Calu3 (cell line): ENCODE measurements around the gene WIPF1. TPM values are rescaled to one million over a fixed set of nuclear protein-coding genes. Genes with fewer than 3 reads are reported as not detected.
A peak's percentile ranks its signal among the peaks of the same experiment; 100 is the strongest.

Experiments used
- BruUV-seq: library from RNA; stranded (reverse); fragments of 400-500 nt; replicated peaks from 2 replicates; lab custom pipeline; 2021; lab: Mats Ljungman, UMichigan
- CTCF ChIA-PET: fragments of 300-600 bp; sonication (Branson Sonifier 250); formaldehyde crosslinking; loops from one replicate; lab custom pipeline; 2022; ENCODE audit warnings: antibody characterized with exemption; lab: Charles Lee
- DNase-seq: peaks from one replicate; pipeline ENCODE4 v3.0.0; 2022
- H3K27ac Mint-ChIP-seq: one replicate; pipeline ENCODE4 v1.8.0; 2022; ENCODE audit warnings: mixed read lengths; ENCODE audit not compliant: unreplicated experiment
- H3K27me3 Mint-ChIP-seq: one replicate; pipeline ENCODE4 v1.8.0; 2022; ENCODE audit warnings: mixed read lengths; ENCODE audit not compliant: unreplicated experiment
- H3K36me3 Mint-ChIP-seq: one replicate; pipeline ENCODE4 v1.8.0; 2022; ENCODE audit warnings: mild to moderate bottlenecking, moderate library complexity, mixed read lengths; ENCODE audit not compliant: insufficient read depth, unreplicated experiment
- H3K4me1 Mint-ChIP-seq: one replicate; pipeline ENCODE4 v1.8.0; 2022; ENCODE audit warnings: mild to moderate bottlenecking, low read depth, mixed read lengths; ENCODE audit not compliant: unreplicated experiment
- H3K4me3 Mint-ChIP-seq: one replicate; pipeline ENCODE4 v1.8.0; 2022; ENCODE audit warnings: mild to moderate bottlenecking, low read depth, moderate library complexity, mixed read lengths; ENCODE audit not compliant: unreplicated experiment
- H3K9me3 Mint-ChIP-seq: one replicate; pipeline ENCODE4 v1.8.0; 2022; ENCODE audit warnings: low read depth, mixed read lengths; ENCODE audit not compliant: unreplicated experiment
- intact Hi-C: fragments of 100-400 bp; cut with micrococcal nuclease; formaldehyde crosslinking; loops from one replicate; pipeline ENCODE4 v1.10.0; 2022; ENCODE audit not compliant: unreplicated experiment
- total RNA-seq: library from RNA; stranded (reverse); gene quantifications from 2 replicates; pipeline ENCODE4 v1.2.3, GENCODE V29; 2022
- TF ChIP-seq, protein P1 (sequence below): fragments of 200-600 bp; IDR thresholded peaks from one replicate; pipeline ENCODE4 v1.8.0; 2022; ENCODE audit warnings: antibody characterized with exemption; ENCODE audit not compliant: unreplicated experiment

WIPF1 gene
- total RNA-seq, 1 experiment from 2014 or later = 0.87 TPM

DNA sequence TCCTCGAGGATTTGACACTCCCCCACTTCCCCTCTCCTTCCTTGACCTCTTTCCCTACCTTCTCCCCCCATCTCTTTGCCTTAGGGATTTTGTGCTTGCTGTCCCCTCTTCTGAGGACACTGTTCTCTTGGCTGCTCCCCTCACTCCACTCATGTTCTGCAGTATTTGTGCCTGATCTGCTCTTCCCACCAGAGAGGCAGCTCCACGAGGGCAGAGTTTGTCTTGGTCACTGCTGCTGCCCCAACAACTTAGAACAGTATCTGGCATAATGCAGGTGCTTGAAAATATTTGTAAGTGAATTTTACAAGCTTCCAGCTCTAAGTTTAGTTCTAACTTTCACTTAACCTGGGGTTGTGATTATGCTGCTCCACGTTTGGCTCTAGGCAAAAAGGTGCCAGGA lies 10.0 kb upstream of the WIPF1 start:
- Mint-ChIP-seq H3K27ac (no peak overlapping the region), H3K27me3 (peaks cover 14% of the 10 kb centered on the region), H3K36me3 (no peaks in the 10 kb centered on the region), H3K9me3 (no peaks in the 10 kb centered on the region), H3K4me1 (no peaks in the 10 kb centered on the region), H3K4me3 (no peak overlapping the region)
- CTCF ChIA-PET = interaction anchor here (0.7 kb wide), 1 partner anchor 432 kb away, joined by 3 read pairs; no protein-coding TSS in a partner anchor
- intact Hi-C loops = no loop called here
- TF ChIP-seq, protein P1, sequence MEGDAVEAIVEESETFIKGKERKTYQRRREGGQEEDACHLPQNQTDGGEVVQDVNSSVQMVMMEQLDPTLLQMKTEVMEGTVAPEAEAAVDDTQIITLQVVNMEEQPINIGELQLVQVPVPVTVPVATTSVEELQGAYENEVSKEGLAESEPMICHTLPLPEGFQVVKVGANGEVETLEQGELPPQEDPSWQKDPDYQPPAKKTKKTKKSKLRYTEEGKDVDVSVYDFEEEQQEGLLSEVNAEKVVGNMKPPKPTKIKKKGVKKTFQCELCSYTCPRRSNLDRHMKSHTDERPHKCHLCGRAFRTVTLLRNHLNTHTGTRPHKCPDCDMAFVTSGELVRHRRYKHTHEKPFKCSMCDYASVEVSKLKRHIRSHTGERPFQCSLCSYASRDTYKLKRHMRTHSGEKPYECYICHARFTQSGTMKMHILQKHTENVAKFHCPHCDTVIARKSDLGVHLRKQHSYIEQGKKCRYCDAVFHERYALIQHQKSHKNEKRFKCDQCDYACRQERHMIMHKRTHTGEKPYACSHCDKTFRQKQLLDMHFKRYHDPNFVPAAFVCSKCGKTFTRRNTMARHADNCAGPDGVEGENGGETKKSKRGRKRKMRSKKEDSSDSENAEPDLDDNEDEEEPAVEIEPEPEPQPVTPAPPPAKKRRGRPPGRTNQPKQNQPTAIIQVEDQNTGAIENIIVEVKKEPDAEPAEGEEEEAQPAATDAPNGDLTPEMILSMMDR = no peak
- BruUV-seq = no TSS peak
- DNase-seq = no peak

DNA sequence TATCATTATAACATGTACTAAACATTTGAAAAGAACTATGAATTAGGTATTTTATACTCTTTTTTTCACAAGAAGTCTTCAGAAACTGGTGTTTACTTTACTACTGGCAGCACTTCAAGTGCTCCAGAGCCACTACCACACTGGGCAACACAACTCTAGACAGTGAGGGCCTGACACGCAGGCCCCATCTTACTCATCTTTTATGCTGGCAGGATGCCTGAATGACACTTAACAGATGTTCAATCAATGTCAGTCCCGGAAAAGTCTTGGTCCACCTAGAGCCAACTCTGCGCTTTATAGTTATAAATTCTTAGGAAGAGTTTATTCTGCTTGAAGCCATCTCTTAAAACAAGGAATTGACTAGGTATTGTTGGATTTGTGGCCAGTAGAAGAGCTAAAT lies 8.7 kb upstream of the WIPF1 start:
- DNase-seq = no peak
- no peaks in the 10 kb centered on the region for H3K9me3 Mint-ChIP-seq
- H3K27ac Mint-ChIP-seq = no peak overlapping the region
- intact Hi-C loops = no loop called here
- H3K4me3 Mint-ChIP-seq = no peak overlapping the region
- CTCF ChIA-PET = no interaction called here
- H3K36me3 Mint-ChIP-seq = no peaks in the 10 kb centered on the region
- TF ChIP-seq, protein P1 = no peak
- H3K4me1 Mint-ChIP-seq = no peaks in the 10 kb centered on the region
- no TSS peak for BruUV-seq
- peaks cover 14% of the 10 kb centered on the region for H3K27me3 Mint-ChIP-seq

DNA sequence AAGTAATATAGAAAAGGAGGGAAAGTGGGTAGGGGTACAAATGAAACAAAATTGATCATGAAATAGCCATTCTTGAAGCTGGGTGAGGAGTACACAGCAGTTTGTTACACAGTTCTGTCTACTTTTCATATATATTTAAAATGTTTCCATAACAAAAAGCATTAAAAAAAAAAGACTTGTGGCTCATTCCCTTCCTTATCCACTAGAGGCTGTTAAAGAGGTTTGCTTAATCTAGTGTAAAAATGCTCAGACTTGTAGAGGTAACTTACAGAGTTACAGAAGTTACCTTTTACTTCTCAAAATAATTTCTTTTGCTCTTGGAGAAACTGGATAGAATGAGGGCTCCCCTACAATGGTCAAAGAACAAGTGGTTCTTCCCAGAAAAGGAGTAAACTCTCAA lies 8.1 kb upstream of the WIPF1 start:
- H3K36me3 Mint-ChIP-seq = no peaks in the 10 kb centered on the region
- no peaks in the 10 kb centered on the region for H3K4me1 Mint-ChIP-seq
- H3K27me3 Mint-ChIP-seq = peaks cover 14% of the 10 kb centered on the region
- no peak for DNase-seq
- BruUV-seq = no TSS peak
- H3K9me3 Mint-ChIP-seq = no peaks in the 10 kb centered on the region
- H3K27ac Mint-ChIP-seq = no peak overlapping the region
- no peak overlapping the region for H3K4me3 Mint-ChIP-seq
- intact Hi-C loops = no loop called here
- TF ChIP-seq, protein P1 = peak; percentile 23
- CTCF ChIA-PET = no interaction called here

DNA sequence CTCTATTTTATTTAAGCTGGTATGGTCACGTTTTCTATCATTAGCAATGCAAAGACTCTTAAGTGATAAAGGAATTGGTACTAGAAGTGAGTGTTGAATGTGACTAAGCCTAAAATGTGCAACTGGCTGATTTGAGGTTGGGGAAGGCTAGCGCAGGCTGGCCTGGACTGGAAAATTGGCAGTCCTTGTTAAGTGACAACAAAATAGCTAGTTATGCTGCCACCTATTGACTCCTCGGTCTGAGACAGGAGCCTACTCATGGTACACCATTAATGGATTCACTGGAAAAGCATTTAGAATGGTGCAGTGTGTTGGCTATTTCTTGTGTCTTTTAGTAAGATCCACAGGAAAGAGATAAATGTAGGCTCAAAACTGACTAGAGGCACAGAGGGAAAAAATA lies 5.7 kb upstream of the WIPF1 start:
- Mint-ChIP-seq H3K36me3 (no peaks in the 10 kb centered on the region), H3K27me3 (peaks cover 14% of the 10 kb centered on the region), H3K4me3 (no peak overlapping the region), H3K9me3 (peaks cover 2% of the 10 kb centered on the region), H3K4me1 (no peaks in the 10 kb centered on the region), H3K27ac (no peak overlapping the region)
- TF ChIP-seq, protein P1 = peak; percentile 35
- peak; percentile 44 for DNase-seq
- intact Hi-C loops = loop anchor here (2.0 kb wide), 1 partner anchor 140 kb away; no protein-coding TSS in a partner anchor
- CTCF ChIA-PET = interaction anchor here (1.8 kb wide), 1 partner anchor 141 kb away, joined by 13 read pairs; no protein-coding TSS in a partner anchor
- BruUV-seq = no TSS peak
